A549 (cell line): ENCODE results near the gene ZFAND4. TPM values are rescaled to one million over a fixed set of nuclear protein-coding genes. Genes with fewer than 3 reads are reported as not detected.
A peak's percentile ranks its signal among the peaks of the same experiment; 100 is the strongest.

Experiments used
- ATAC-seq, 2 experiments: fragments of 200-7000 bp in 1 of 2; fragments of >200 bp in 1 of 2; cut with Nextera tagmentation in 1 of 2; cut with Tn5 transposase in 1 of 2; 3 replicates each; pipeline versions ENCODE4 v1.8.0 to v1.9.1; 2018 to 2020; ENCODE audit warnings: mild to moderate bottlenecking in 1 of 2, moderate library complexity in 1 of 2
- CTCF ChIA-PET: fragments of 300-600 bp; sonication (Branson Sonifier 250); formaldehyde crosslinking; extraction: SDS; loops from one replicate; lab custom pipeline; 2021; ENCODE audit warnings: antibody characterized with exemption, inconsistent platforms; lab: Yijun Ruan, JAX
- POLR2A ChIA-PET: fragments of 350-600 bp; formaldehyde crosslinking; extraction: SDS; loops from one replicate; lab custom pipeline; 2021; ENCODE audit warnings: antibody characterized with exemption, inconsistent platforms; lab: Yijun Ruan, JAX
- DNase-seq, 2 experiments: peaks; one replicate each; pipeline versions ENCODE4 v3.0.0 to v3.0.0-alpha.2; 2011 to 2016; ENCODE audit warnings: low read depth in 1 of 2, low spot score in 1 of 2
- FAIRE-seq: peaks from 2 replicates; lab custom pipeline; 2011; peaks lifted over from hg19 to GRCh38; lab: Jason Lieb, UNC
- H3K27ac ChIP-seq, 2 experiments: fragments of >200 bp; sonication (Bioruptor Twin); formaldehyde crosslinking; 3 replicates each; pipeline ENCODE4 v1.5.1; 2016 to 2017
- H3K4me1 ChIP-seq: fragments of >200 bp; sonication (Bioruptor Twin); formaldehyde crosslinking; 3 replicates; pipeline ENCODE4 v1.6.1; 2016
- H3K4me2 ChIP-seq: fragments of >200 bp; sonication (Bioruptor Twin); formaldehyde crosslinking; 3 replicates; pipeline ENCODE4 v1.6.1; 2016
- H3K4me3 ChIP-seq: fragments of >200 bp; sonication (Bioruptor Twin); formaldehyde crosslinking; 3 replicates; pipeline ENCODE4 v1.5.1; 2016
- H3K9me3 ChIP-seq: fragments of >200 bp; sonication (Bioruptor Twin); formaldehyde crosslinking; 3 replicates; pipeline ENCODE4 v1.6.1; 2016
- CBX2 ChIP-seq: fragments of 200-600 bp; sonication (generic); IDR thresholded peaks from 2 replicates; pipeline ENCODE4 v1.6.1; 2016; ENCODE audit warnings: low read depth, mild to moderate bottlenecking, borderline replicate concordance
- CHD2 ChIP-seq: fragments of 150-350 bp; IDR thresholded peaks from 2 replicates; pipeline ENCODE4 v1.6.1; 2014; ENCODE audit warnings: low read length; ENCODE audit not compliant: partially characterized antibody
- CHD4 ChIP-seq: fragments of 200-600 bp; sonication (generic); IDR thresholded peaks from 2 replicates; pipeline ENCODE4 v1.6.1; 2016; ENCODE audit warnings: antibody characterized with exemption, mild to moderate bottlenecking, borderline replicate concordance
- EHF ChIP-seq: fragments of 250-450 bp; sonication (Bioruptor Pico); IDR thresholded peaks from 2 replicates; pipeline ENCODE4 v1.5.0; 2020; ENCODE audit warnings: mild to moderate bottlenecking
- EHMT2 ChIP-seq: fragments of 200-600 bp; sonication (generic); IDR thresholded peaks from 2 replicates; pipeline ENCODE4 v1.6.1; 2016; ENCODE audit warnings: antibody characterized with exemption, low read depth, mild to moderate bottlenecking, moderate library complexity
- FOSL2 ChIP-seq, 2 experiments: fragments of 450-650 bp in 1 of 2; fragments of >200 bp in 1 of 2; sonication (Bioruptor Twin) in 1 of 2; formaldehyde crosslinking; IDR thresholded peaks; 2 replicates each; pipeline versions ENCODE4 v1.5.0 to v1.6.1; 2016 to 2020; ENCODE audit warnings: mild to moderate bottlenecking in 1 of 2, moderate library complexity in 1 of 2
- FOXS1 ChIP-seq: fragments of 250-450 bp; sonication (Bioruptor Pico); IDR thresholded peaks from 2 replicates; pipeline ENCODE4 v1.5.0; 2020; ENCODE audit warnings: mild to moderate bottlenecking, moderate library complexity
- GATA3 ChIP-seq: IDR thresholded peaks from 2 replicates; pipeline ENCODE4 v1.6.1; 2012; ENCODE audit warnings: borderline replicate concordance
- HDAC2 ChIP-seq: fragments of 200-600 bp; sonication (generic); IDR thresholded peaks from 2 replicates; pipeline ENCODE4 v1.6.1; 2016
- HEYL ChIP-seq: fragments of 250-450 bp; sonication (Bioruptor Pico); IDR thresholded peaks from 2 replicates; pipeline ENCODE4 v1.8.0; 2021; ENCODE audit warnings: mild to moderate bottlenecking, moderate library complexity
- HMGXB4 ChIP-seq: fragments of 250-450 bp; sonication (Bioruptor Pico); IDR thresholded peaks from 2 replicates; pipeline ENCODE4 v1.5.0; 2021; ENCODE audit warnings: mild to moderate bottlenecking, moderate library complexity, borderline replicate concordance
- HOXA7 ChIP-seq: fragments of 250-450 bp; sonication (Bioruptor Pico); IDR thresholded peaks from 2 replicates; pipeline ENCODE4 v1.5.0; 2020; ENCODE audit warnings: mild to moderate bottlenecking, moderate library complexity
- KDM1A ChIP-seq: fragments of 200-600 bp; sonication (generic); IDR thresholded peaks from 2 replicates; pipeline ENCODE4 v1.6.1; 2016; ENCODE audit warnings: low read depth, mild to moderate bottlenecking
- KDM5A ChIP-seq: fragments of 200-600 bp; sonication (generic); IDR thresholded peaks from 2 replicates; pipeline ENCODE4 v1.6.1; 2016; ENCODE audit warnings: antibody characterized with exemption, mild to moderate bottlenecking
- MAFK ChIP-seq: fragments of 450-650 bp; IDR thresholded peaks from 2 replicates; pipeline ENCODE4 v1.6.1; 2014; ENCODE audit not compliant: partially characterized antibody
- MAZ ChIP-seq: fragments of 150-350 bp; IDR thresholded peaks from 2 replicates; pipeline ENCODE4 v1.6.1; 2014; ENCODE audit warnings: antibody characterized with exemption, low read depth, low read length, borderline replicate concordance
- MYC ChIP-seq: IDR thresholded peaks from 2 replicates; pipeline ENCODE4 v1.6.1; 2012; ENCODE audit warnings: mild to moderate bottlenecking, inconsistent platforms, low read length, improper control_type of control experiment, borderline replicate concordance
- NPAS2 ChIP-seq: fragments of 250-450 bp; sonication (Bioruptor Pico); IDR thresholded peaks from 2 replicates; pipeline ENCODE4 v1.8.0; 2022; ENCODE audit warnings: mild to moderate bottlenecking, moderate library complexity, borderline replicate concordance
- POLR2A ChIP-seq: IDR thresholded peaks from 2 replicates; pipeline ENCODE4 v1.6.1; 2012; ENCODE audit warnings: mild to moderate bottlenecking, low read length
- RAD21 ChIP-seq, 2 experiments: fragments of >200 bp in 1 of 2; sonication (Bioruptor Twin) in 1 of 2; formaldehyde crosslinking in 1 of 2; IDR thresholded peaks in 1 of 2; conservative IDR thresholded peaks in 1 of 2; 2 replicates in 1 of 2; 3 replicates in 1 of 2; pipeline ENCODE4 v1.6.1; 2012 to 2018; ENCODE audit warnings: inconsistent platforms in 1 of 2
- RFX5 ChIP-seq: fragments of 450-650 bp; IDR thresholded peaks from 2 replicates; pipeline ENCODE4 v1.7.1; 2014; ENCODE audit warnings: antibody characterized with exemption, mild to moderate bottlenecking, moderate library complexity
- SMC3 ChIP-seq: fragments of >200 bp; sonication (Bioruptor Twin); formaldehyde crosslinking; IDR thresholded peaks from 3 replicates; pipeline ENCODE4 v1.6.1; 2018; ENCODE audit warnings: inconsistent platforms
- TP53 ChIP-seq: fragments of 250-450 bp; sonication (Bioruptor Pico); IDR thresholded peaks from 2 replicates; pipeline ENCODE4 v1.5.0; 2021; ENCODE audit warnings: mild to moderate bottlenecking, moderate library complexity
- ZC3H11A ChIP-seq: fragments of 450-650 bp; IDR thresholded peaks from 2 replicates; pipeline ENCODE4 v1.6.1; 2014; ENCODE audit warnings: antibody characterized with exemption, mild to moderate bottlenecking
- ZNF302 ChIP-seq: fragments of 250-450 bp; sonication (Bioruptor Pico); IDR thresholded peaks from 2 replicates; pipeline ENCODE4 v1.9.0; 2021; ENCODE audit warnings: inconsistent platforms, mild to moderate bottlenecking, moderate library complexity
- ZSCAN20 ChIP-seq: fragments of 250-450 bp; sonication (Bioruptor Pico); IDR thresholded peaks from 2 replicates; pipeline ENCODE4 v1.8.0; 2022; ENCODE audit warnings: mild to moderate bottlenecking, moderate library complexity
- WGBS: methylation state at CpG from one replicate; pipeline ENCODE4 v1.1.6; 2017; ENCODE audit errors: missing lambda C conversion rate; 5-methylcytosine and 5-hydroxymethylcytosine counted together
- polyA plus RNA-seq, 4 experiments: library from polyadenylated mRNA; depleted of rRNA in 3 of 4; stranded (reverse); fragments of >200 nt; fragmentation: RNase III in 1 of 4; extraction: RNeasy Plus Mini Kit Qiagen cat#74134 plus additional on column Dnase treatment in 1 of 4; gene quantifications; 2 replicates in 3 of 4; 3 replicates in 1 of 4; pipeline ENCODE4 v1.2.3, GENCODE V29; 2011 to 2017
- TF ChIP-seq, protein P1 (sequence below): fragments of 200-600 bp; sonication (generic); IDR thresholded peaks from 2 replicates; pipeline ENCODE4 v1.6.1; 2016; ENCODE audit warnings: antibody characterized with exemption, mild to moderate bottlenecking, moderate library complexity
- TF ChIP-seq, protein P2 (sequence below): IDR thresholded peaks from 2 replicates; pipeline ENCODE4 v1.6.1; 2012
- TF ChIP-seq, protein P3 (sequence below): IDR thresholded peaks from 2 replicates; pipeline ENCODE4 v1.6.1; 2012
- TF ChIP-seq, protein P4 (sequence below): IDR thresholded peaks from 2 replicates; pipeline ENCODE4 v1.6.1; 2012; ENCODE audit warnings: low read depth, borderline replicate concordance
- TF ChIP-seq, protein P5 (sequence below): fragments of >200 bp; sonication (Bioruptor Twin); formaldehyde crosslinking; IDR thresholded peaks from 3 replicates; pipeline ENCODE4 v1.6.1; 2016

The ZFAND4 gene
- polyA plus RNA-seq, 2 of the 4 experiments (the other 2 are of a cell fraction): 4.5 to 7.4 TPM

GRCh38 chr10:45594276-45595157 is 78.1 kb downstream of the ZFAND4 start:
- CTCF ChIA-PET: interaction anchor here (0.6 kb wide), 1 partner anchor 50 kb away, joined by 4 read pairs; no protein-coding TSS in a partner anchor
- peak; percentile 40; the same call in 1 of the 2 replicates for TF ChIP-seq FOXS1 (CRISPR knock-in tag)
- no peak for TF ChIP-seq MAZ
- TF ChIP-seq, protein P1, sequence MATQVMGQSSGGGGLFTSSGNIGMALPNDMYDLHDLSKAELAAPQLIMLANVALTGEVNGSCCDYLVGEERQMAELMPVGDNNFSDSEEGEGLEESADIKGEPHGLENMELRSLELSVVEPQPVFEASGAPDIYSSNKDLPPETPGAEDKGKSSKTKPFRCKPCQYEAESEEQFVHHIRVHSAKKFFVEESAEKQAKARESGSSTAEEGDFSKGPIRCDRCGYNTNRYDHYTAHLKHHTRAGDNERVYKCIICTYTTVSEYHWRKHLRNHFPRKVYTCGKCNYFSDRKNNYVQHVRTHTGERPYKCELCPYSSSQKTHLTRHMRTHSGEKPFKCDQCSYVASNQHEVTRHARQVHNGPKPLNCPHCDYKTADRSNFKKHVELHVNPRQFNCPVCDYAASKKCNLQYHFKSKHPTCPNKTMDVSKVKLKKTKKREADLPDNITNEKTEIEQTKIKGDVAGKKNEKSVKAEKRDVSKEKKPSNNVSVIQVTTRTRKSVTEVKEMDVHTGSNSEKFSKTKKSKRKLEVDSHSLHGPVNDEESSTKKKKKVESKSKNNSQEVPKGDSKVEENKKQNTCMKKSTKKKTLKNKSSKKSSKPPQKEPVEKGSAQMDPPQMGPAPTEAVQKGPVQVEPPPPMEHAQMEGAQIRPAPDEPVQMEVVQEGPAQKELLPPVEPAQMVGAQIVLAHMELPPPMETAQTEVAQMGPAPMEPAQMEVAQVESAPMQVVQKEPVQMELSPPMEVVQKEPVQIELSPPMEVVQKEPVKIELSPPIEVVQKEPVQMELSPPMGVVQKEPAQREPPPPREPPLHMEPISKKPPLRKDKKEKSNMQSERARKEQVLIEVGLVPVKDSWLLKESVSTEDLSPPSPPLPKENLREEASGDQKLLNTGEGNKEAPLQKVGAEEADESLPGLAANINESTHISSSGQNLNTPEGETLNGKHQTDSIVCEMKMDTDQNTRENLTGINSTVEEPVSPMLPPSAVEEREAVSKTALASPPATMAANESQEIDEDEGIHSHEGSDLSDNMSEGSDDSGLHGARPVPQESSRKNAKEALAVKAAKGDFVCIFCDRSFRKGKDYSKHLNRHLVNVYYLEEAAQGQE: no peak
- TF ChIP-seq EHF (CRISPR knock-in tag): no peak
- no peak for TF ChIP-seq SMC3
- no peak for TF ChIP-seq RFX5
- peak; percentile 50; the same call in 1 of the 2 replicates for TF ChIP-seq GATA3
- TF ChIP-seq, protein P2, sequence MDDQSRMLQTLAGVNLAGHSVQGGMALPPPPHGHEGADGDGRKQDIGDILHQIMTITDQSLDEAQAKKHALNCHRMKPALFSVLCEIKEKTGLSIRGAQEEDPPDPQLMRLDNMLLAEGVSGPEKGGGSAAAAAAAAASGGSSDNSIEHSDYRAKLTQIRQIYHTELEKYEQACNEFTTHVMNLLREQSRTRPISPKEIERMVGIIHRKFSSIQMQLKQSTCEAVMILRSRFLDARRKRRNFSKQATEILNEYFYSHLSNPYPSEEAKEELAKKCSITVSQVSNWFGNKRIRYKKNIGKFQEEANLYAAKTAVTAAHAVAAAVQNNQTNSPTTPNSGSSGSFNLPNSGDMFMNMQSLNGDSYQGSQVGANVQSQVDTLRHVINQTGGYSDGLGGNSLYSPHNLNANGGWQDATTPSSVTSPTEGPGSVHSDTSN: 0 out of 2 replicates have a peak, but pooled peaks have one; percentile 58
- TF ChIP-seq KDM5A: 0 out of 2 replicates have a peak, but pooled peaks have one; percentile 49
- TF ChIP-seq, protein P3, sequence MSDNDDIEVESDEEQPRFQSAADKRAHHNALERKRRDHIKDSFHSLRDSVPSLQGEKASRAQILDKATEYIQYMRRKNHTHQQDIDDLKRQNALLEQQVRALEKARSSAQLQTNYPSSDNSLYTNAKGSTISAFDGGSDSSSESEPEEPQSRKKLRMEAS: peak; percentile 96
- TF ChIP-seq CBX2: no peak
- TF ChIP-seq HDAC2: no peak
- TF ChIP-seq EHMT2: no peak
- peak; percentile 50 for TF ChIP-seq POLR2A
- no peak for TF ChIP-seq ZC3H11A
- no peak for TF ChIP-seq ZNF302 (CRISPR knock-in tag)
- no peak for TF ChIP-seq FOSL2 (IDR thresholded peaks at IDR 0.05)
- peak; percentile 27; the same call in 1 of the 2 replicates for TF ChIP-seq FOSL2 (CRISPR knock-in tag; IDR thresholded peaks at IDR 0.05)
- no peak for TF ChIP-seq ZSCAN20 (CRISPR knock-in tag)
- TF ChIP-seq RAD21 (conservative IDR thresholded peaks at IDR 0.05 in 1 of 2, IDR thresholded peaks at IDR 0.05 in 1 of 2): peak; percentile 2 to 12; a peak in 1 of 5 replicates
- TF ChIP-seq MYC: peak; percentile 85
- no peak for TF ChIP-seq HMGXB4 (CRISPR knock-in tag)
- peak; percentile 7 for TF ChIP-seq MAFK
- TF ChIP-seq TP53 (CRISPR knock-in tag): 0 out of 2 replicates have a peak, but pooled peaks have one; percentile 56
- TF ChIP-seq, protein P4, sequence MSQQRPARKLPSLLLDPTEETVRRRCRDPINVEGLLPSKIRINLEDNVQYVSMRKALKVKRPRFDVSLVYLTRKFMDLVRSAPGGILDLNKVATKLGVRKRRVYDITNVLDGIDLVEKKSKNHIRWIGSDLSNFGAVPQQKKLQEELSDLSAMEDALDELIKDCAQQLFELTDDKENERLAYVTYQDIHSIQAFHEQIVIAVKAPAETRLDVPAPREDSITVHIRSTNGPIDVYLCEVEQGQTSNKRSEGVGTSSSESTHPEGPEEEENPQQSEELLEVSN: peak; percentile 69
- TF ChIP-seq CHD4: no peak
- no peak for TF ChIP-seq KDM1A
- TF ChIP-seq NPAS2: peak; percentile 92
- TF ChIP-seq HOXA7: no peak
- TF ChIP-seq, protein P5, sequence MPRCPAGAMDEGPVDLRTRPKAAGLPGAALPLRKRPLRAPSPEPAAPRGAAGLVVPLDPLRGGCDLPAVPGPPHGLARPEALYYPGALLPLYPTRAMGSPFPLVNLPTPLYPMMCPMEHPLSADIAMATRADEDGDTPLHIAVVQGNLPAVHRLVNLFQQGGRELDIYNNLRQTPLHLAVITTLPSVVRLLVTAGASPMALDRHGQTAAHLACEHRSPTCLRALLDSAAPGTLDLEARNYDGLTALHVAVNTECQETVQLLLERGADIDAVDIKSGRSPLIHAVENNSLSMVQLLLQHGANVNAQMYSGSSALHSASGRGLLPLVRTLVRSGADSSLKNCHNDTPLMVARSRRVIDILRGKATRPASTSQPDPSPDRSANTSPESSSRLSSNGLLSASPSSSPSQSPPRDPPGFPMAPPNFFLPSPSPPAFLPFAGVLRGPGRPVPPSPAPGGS: peak; percentile 60; the same call in 1 of the 3 replicates
- peak; percentile 49 for TF ChIP-seq CHD2
- no peak for TF ChIP-seq HEYL (CRISPR knock-in tag)

More at GRCh38 chr10:45594276-45595157, 78.1 kb downstream of the ZFAND4 start:
- Histone ChIP-seq H3K27ac (peak overlapping the region; percentile 88 to 94), H3K4me1 (peaks cover 7% of the 10 kb centered on the region; the same call in 2 of the 3 replicates), H3K4me2 (peak overlapping the region; percentile 86), H3K4me3 (peak overlapping the region; percentile 90), H3K9me3 (no peaks in the 10 kb centered on the region)
- POLR2A ChIA-PET: no interaction called here
- 3% methylated on average over 29 of the region's 88 CpGs for WGBS
- FAIRE-seq: no peak
- peak; percentile 94 to 95 for ATAC-seq
- peak; percentile 61 to 95 for DNase-seq
